Body of pancreas (tissue), 4 donors: ENCODE results near the gene ADAMTSL1.

ENCODE experiments used
- CTCF ChIP-seq, 7 experiments: fragments of 450-650 bp in 4 of 7; fragments of 200-600 bp in 3 of 7; sonication (generic) in 3 of 7; IDR thresholded peaks; one replicate each; pipeline ENCODE4 v1.5.1; 2016 to 2019; ENCODE audit warnings: antibody characterized with exemption in 7 of 7
- POLR2A ChIP-seq, 3 donors: fragments of 450-650 bp; IDR thresholded peaks; one replicate each; pipeline ENCODE4 v1.6.1; 2016; ENCODE audit warnings: antibody characterized with exemption in 3 of 3, mild to moderate bottlenecking in 2 of 3

DNA sequence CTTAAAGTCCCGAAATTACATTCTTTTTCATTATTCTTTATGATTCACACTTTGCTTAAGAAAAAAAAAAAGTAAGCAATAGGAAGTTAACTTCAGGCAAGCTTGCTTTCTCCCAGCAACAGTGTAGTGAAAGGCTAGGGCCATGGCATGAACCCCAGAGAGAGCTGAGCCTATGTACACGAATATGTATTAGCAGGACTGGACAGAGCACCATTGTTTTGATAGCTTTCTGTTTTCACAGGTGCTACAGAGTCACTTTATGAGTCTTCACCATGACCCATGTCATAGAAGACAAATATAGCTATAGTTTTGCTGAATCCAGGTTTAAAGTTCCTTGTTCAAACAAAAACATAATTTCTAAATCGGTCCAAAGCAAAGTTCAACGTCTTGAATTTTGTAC is 199.2 kb downstream of the ADAMTSL1 start:
- TF ChIP-seq CTCF (IDR thresholded peaks at IDR 0.05): no peak
- no peak for TF ChIP-seq POLR2A (IDR thresholded peaks at IDR 0.05)
